Nephron (organoid): ENCODE results near the gene GGPS1.
"Not testable (repeated sequence)": the region's sequence is repeated elsewhere in the genome, so short reads cannot be mapped to it uniquely, and the experiment has no call there.

Experiments used
- H3K27ac Mint-ChIP-seq, 3 experiments: 2 replicates each; pipeline ENCODE4 v1.8.0; 2020; ENCODE audit warnings: mixed read lengths in 3 of 3, mild to moderate bottlenecking in 2 of 3, moderate library complexity in 1 of 3
- H3K27me3 Mint-ChIP-seq: 2 replicates; pipeline ENCODE4 v1.8.0; 2021; ENCODE audit warnings: low read depth, mild to moderate bottlenecking, moderate library complexity, mixed read lengths
- H3K36me3 Mint-ChIP-seq: 2 replicates; pipeline ENCODE4 v1.8.0; 2020; ENCODE audit warnings: low read depth, mixed read lengths
- H3K4me1 Mint-ChIP-seq: 2 replicates; pipeline ENCODE4 v1.8.0; 2020; ENCODE audit warnings: mixed read lengths
- H3K4me3 Mint-ChIP-seq, 3 experiments: 2 replicates each; pipeline ENCODE4 v1.8.0; 2020; ENCODE audit warnings: mild to moderate bottlenecking in 3 of 3, mixed read lengths in 3 of 3, moderate library complexity in 2 of 3
- H3K9me3 Mint-ChIP-seq: 2 replicates; pipeline ENCODE4 v1.8.0; 2020; ENCODE audit warnings: mixed read lengths
- CTCF ChIP-seq, 3 experiments: fragments of 200-600 bp; sonication (generic); IDR thresholded peaks; one replicate each; pipeline ENCODE4 v1.5.0; 2021; ENCODE audit warnings: antibody characterized with exemption in 3 of 3; ENCODE audit not compliant: unreplicated experiment in 3 of 3

The GGPS1 gene

GRCh38 chr1:235351441-235351840 lies 23.1 kb downstream of the GGPS1 start:
- TF ChIP-seq CTCF (IDR thresholded peaks at IDR 0.05; ENCODE audit: unreplicated experiment in 3 of 3): no peak
- Mint-ChIP-seq H3K27me3 (peaks cover 3% of the 10 kb centered on the region), H3K4me3 (no peak overlapping the region), H3K4me1 (no peaks in the 10 kb centered on the region), H3K36me3 (peaks cover 5% of the 10 kb centered on the region), H3K9me3 (no peaks in the 10 kb centered on the region), H3K27ac (no peak overlapping the region)

GRCh38 chr1:235351898-235352297 lies 23.5 kb downstream of the GGPS1 start:
- Mint-ChIP-seq H3K27me3 (peaks cover 3% of the 10 kb centered on the region), H3K27ac (no peak overlapping the region), H3K9me3 (no peaks in the 10 kb centered on the region), H3K36me3 (peaks cover under 1% of the 10 kb centered on the region), H3K4me3 (no peak overlapping the region), H3K4me1 (no peaks in the 10 kb centered on the region)
- TF ChIP-seq CTCF (IDR thresholded peaks at IDR 0.05; ENCODE audit: unreplicated experiment in 3 of 3): no peak

- Mint-ChIP-seq H3K4me1 (peaks cover 6% of the 10 kb centered on the region), H3K27ac (peak overlapping the region in 1 of 3 experiments; percentile 36), H3K4me3 (no peak overlapping the region), H3K27me3 (peaks cover 3% of the 10 kb centered on the region), H3K9me3 (no peaks in the 10 kb centered on the region), H3K36me3 (no peaks in the 10 kb centered on the region)
- TF ChIP-seq CTCF (IDR thresholded peaks at IDR 0.05; ENCODE audit: unreplicated experiment in 3 of 3): no peak
Observed at GRCh38 chr1:235357485-235358373, 29.4 kb downstream of the GGPS1 start.

GRCh38 chr1:235358899-235359298 lies 30.5 kb downstream of the GGPS1 start:
- no peak overlapping the region for H3K27ac Mint-ChIP-seq

GRCh38 chr1:235364189-235364588 lies 35.8 kb downstream of the GGPS1 start:
- not testable (repeated sequence) for H3K36me3 Mint-ChIP-seq, H3K9me3 Mint-ChIP-seq, H3K4me3 Mint-ChIP-seq, H3K27me3 Mint-ChIP-seq, H3K27ac Mint-ChIP-seq
- peaks cover 26% of the 10 kb centered on the region for H3K4me1 Mint-ChIP-seq

More at GRCh38 chr1:235358899-235359298, 30.5 kb downstream of the GGPS1 start:
- no peak for TF ChIP-seq CTCF (IDR thresholded peaks at IDR 0.05; ENCODE audit: unreplicated experiment in 3 of 3)
- peaks cover 6% of the 10 kb centered on the region for H3K4me1 Mint-ChIP-seq
- H3K4me3 Mint-ChIP-seq: no peak overlapping the region
- H3K9me3 Mint-ChIP-seq: no peaks in the 10 kb centered on the region
- H3K27me3 Mint-ChIP-seq: peaks cover 3% of the 10 kb centered on the region
- H3K36me3 Mint-ChIP-seq: no peaks in the 10 kb centered on the region

- Mint-ChIP-seq H3K27ac (peak overlapping the region in 2 of 3 experiments; percentile 49 to 51), H3K9me3 (no peaks in the 10 kb centered on the region), H3K4me1 (peaks cover 30% of the 10 kb centered on the region), H3K36me3 (peaks cover 8% of the 10 kb centered on the region), H3K4me3 (peak overlapping the region; percentile 82 to 97 (median 84)), H3K27me3 (no peaks in the 10 kb centered on the region)
- TF ChIP-seq CTCF (IDR thresholded peaks at IDR 0.05; ENCODE audit: unreplicated experiment in 3 of 3): no peak
Observed at GRCh38 chr1:235366286-235366685, 37.9 kb downstream of the GGPS1 start.
